ENCODE data around the gene RAF1.

- TF ChIP-seq EZH2 (IDR thresholded peaks at IDR 0.05; ENCODE audit: borderline replicate concordance, insufficient read depth, low read depth, low read length, poor library complexity, severe bottlenecking) (no peak), CTCF (IDR thresholded peaks at IDR 0.05) (no peak)
These were observed 25.8 kb downstream of the RAF1 start for GRCh38 chr3:12638105-12638504.

Data from B cell (primary cell).